Activated CD4-positive, alpha-beta T cell treated with anti-CD3 and anti-CD28 coated beads for 36 hours (primary cell): Measurements from ENCODE around the gene KCNIP3. TPM values are rescaled to one million over a fixed set of nuclear protein-coding genes. Genes with fewer than 3 reads are reported as not detected.

Experiments
- ATAC-seq: fragments of 200-7000 bp; cut with Tn5 transposase; one replicate; pipeline ENCODE4 v1.10.0; 2021; ENCODE audit warnings: mild to moderate bottlenecking, moderate library complexity
- CTCF ChIA-PET: fragments of 350-600 bp; sonication (Branson Sonifier 250); formaldehyde crosslinking; loops from one replicate; lab custom pipeline; 2021; ENCODE audit warnings: antibody characterized with exemption; lab: Charles Lee
- POLR2A ChIA-PET: fragments of 350-600 bp; sonication (Branson Sonifier 250); formaldehyde crosslinking; loops from one replicate; lab custom pipeline; 2021; ENCODE audit warnings: antibody characterized with exemption, inconsistent platforms; lab: Charles Lee
- DNase-seq: peaks from one replicate; pipeline ENCODE4 v3.0.0-alpha.2; 2020
- H3K27ac Mint-ChIP-seq: one replicate; pipeline ENCODE4 v1.8.0; 2021; ENCODE audit warnings: mixed read lengths
- H3K27me3 Mint-ChIP-seq: one replicate; pipeline ENCODE4 v1.8.0; 2021; ENCODE audit warnings: mixed read lengths
- H3K36me3 Mint-ChIP-seq: one replicate; pipeline ENCODE4 v1.8.0; 2021; ENCODE audit warnings: low read depth, mixed read lengths
- H3K4me1 Mint-ChIP-seq: one replicate; pipeline ENCODE4 v1.8.0; 2021; ENCODE audit warnings: mixed read lengths
- H3K4me3 Mint-ChIP-seq: one replicate; pipeline ENCODE4 v1.8.0; 2021; ENCODE audit warnings: mild to moderate bottlenecking, moderate library complexity, mixed read lengths
- H3K9me3 Mint-ChIP-seq: one replicate; pipeline ENCODE4 v1.8.0; 2021; ENCODE audit warnings: low read depth, mixed read lengths
- intact Hi-C, 2 experiments: fragments of 100-400 bp; cut with DNase I in 1 of 2; cut with micrococcal nuclease in 1 of 2; formaldehyde crosslinking; loops; one replicate each; pipeline versions ENCODE4 v1.14.2 to v1.15.1; 2022 to 2024; cut with DNase I, micrococcal nuclease
- total RNA-seq, 2 experiments: library from RNA; stranded (reverse); gene quantifications; one replicate each; pipeline ENCODE4 v1.2.3, GENCODE V29; 2021

KCNIP3 gene
- total RNA-seq, 2 experiments from 2014 or later, result not detected

GRCh38 chr2:95347681-95348608, 50.8 kb downstream of the KCNIP3 start:
- ChIA-PET CTCF (interaction anchor here (1.4 kb wide), 1 partner anchor 15 kb away, joined by 4 read pairs; no protein-coding TSS in a partner anchor), POLR2A (no interaction called here)
- Mint-ChIP-seq H3K27ac (no peak overlapping the region), H3K27me3 (peaks cover 23% of the 10 kb centered on the region), H3K36me3 (no peaks in the 10 kb centered on the region), H3K4me1 (no peaks in the 10 kb centered on the region), H3K4me3 (no peak overlapping the region), H3K9me3 (no peaks in the 10 kb centered on the region)
- DNase-seq (no peak), ATAC-seq (no peak)
- intact Hi-C loops, result loop anchor here in 1 of 2 experiments (2.0 kb wide), 2 partner anchors 55 to 227 kb away; partner anchors contain the start of genes FAHD2A and MRPS5

GRCh38 chr2:95348609-95349567, 51.7 kb downstream of the KCNIP3 start:
- no peaks in the 10 kb centered on the region for H3K4me1 Mint-ChIP-seq
- intact Hi-C loops, result no loop called here
- DNase-seq (no peak), ATAC-seq (no peak)
- H3K9me3 Mint-ChIP-seq, result no peaks in the 10 kb centered on the region
- ChIA-PET POLR2A (no interaction called here), CTCF (no interaction called here)
- H3K27me3 Mint-ChIP-seq, result peaks cover 15% of the 10 kb centered on the region
- no peak overlapping the region for H3K27ac Mint-ChIP-seq
- no peak overlapping the region for H3K4me3 Mint-ChIP-seq
- H3K36me3 Mint-ChIP-seq, result no peaks in the 10 kb centered on the region

GRCh38 chr2:95349568-95350322, 52.6 kb downstream of the KCNIP3 start:
- H3K27me3 Mint-ChIP-seq, result peaks cover 10% of the 10 kb centered on the region
- ChIA-PET POLR2A (no interaction called here), CTCF (no interaction called here)
- H3K27ac Mint-ChIP-seq, result no peak overlapping the region
- intact Hi-C loops, result no loop called here
- H3K9me3 Mint-ChIP-seq, result no peaks in the 10 kb centered on the region
- ATAC-seq, result no peak
- H3K4me3 Mint-ChIP-seq, result no peak overlapping the region
- H3K36me3 Mint-ChIP-seq, result no peaks in the 10 kb centered on the region
- no peaks in the 10 kb centered on the region for H3K4me1 Mint-ChIP-seq
- no peak for DNase-seq

- H3K4me1 Mint-ChIP-seq, result no peaks in the 10 kb centered on the region
- intact Hi-C loops, result no loop called here
- H3K27me3 Mint-ChIP-seq, result peaks cover 6% of the 10 kb centered on the region
- no peaks in the 10 kb centered on the region for H3K9me3 Mint-ChIP-seq
- no peak overlapping the region for H3K4me3 Mint-ChIP-seq
- H3K36me3 Mint-ChIP-seq, result no peaks in the 10 kb centered on the region
- ATAC-seq (no peak), DNase-seq (no peak)
- POLR2A ChIA-PET, result no interaction called here
- CTCF ChIA-PET, result no interaction called here
- H3K27ac Mint-ChIP-seq, result no peak overlapping the region
Observed at GRCh38 chr2:95350368-95350767, 53.2 kb downstream of the KCNIP3 start.

GRCh38 chr2:95350774-95351597, 53.8 kb downstream of the KCNIP3 start:
- Mint-ChIP-seq H3K4me3 (no peak overlapping the region), H3K4me1 (no peaks in the 10 kb centered on the region), H3K36me3 (no peaks in the 10 kb centered on the region), H3K27me3 (peaks cover 6% of the 10 kb centered on the region), H3K9me3 (no peaks in the 10 kb centered on the region), H3K27ac (no peak overlapping the region)
- CTCF ChIA-PET, result no interaction called here
- no peak for ATAC-seq
- intact Hi-C loops, result no loop called here
- POLR2A ChIA-PET, result no interaction called here
- no peak for DNase-seq

- CTCF ChIA-PET, result no interaction called here
- DNase-seq (no peak), ATAC-seq (no peak)
- Mint-ChIP-seq H3K36me3 (no peaks in the 10 kb centered on the region), H3K4me1 (no peaks in the 10 kb centered on the region), H3K9me3 (no peaks in the 10 kb centered on the region), H3K27me3 (peaks cover 6% of the 10 kb centered on the region), H3K4me3 (no peak overlapping the region), H3K27ac (no peak overlapping the region)
- POLR2A ChIA-PET, result no interaction called here
- intact Hi-C loops, result no loop called here
Observed at GRCh38 chr2:95351598-95351915, 54.4 kb downstream of the KCNIP3 start.

GRCh38 chr2:95352310-95353054, 55.3 kb downstream of the KCNIP3 start:
- Mint-ChIP-seq H3K9me3 (no peaks in the 10 kb centered on the region), H3K27me3 (peaks cover 6% of the 10 kb centered on the region), H3K36me3 (no peaks in the 10 kb centered on the region), H3K4me3 (no peak overlapping the region), H3K4me1 (no peaks in the 10 kb centered on the region), H3K27ac (no peak overlapping the region)
- POLR2A ChIA-PET, result no interaction called here
- ATAC-seq, result no peak
- CTCF ChIA-PET, result interaction anchor here (1.0 kb wide), 1 partner anchor 396 kb away, joined by 3 read pairs; no protein-coding TSS in a partner anchor
- DNase-seq, result no peak
- intact Hi-C loops, result no loop called here

GRCh38 chr2:95353055-95353575, 56.0 kb downstream of the KCNIP3 start:
- H3K27ac Mint-ChIP-seq, result no peak overlapping the region
- peaks cover 3% of the 10 kb centered on the region for H3K27me3 Mint-ChIP-seq
- ATAC-seq (no peak), DNase-seq (no peak)
- intact Hi-C loops, result no loop called here
- H3K36me3 Mint-ChIP-seq, result no peaks in the 10 kb centered on the region
- H3K9me3 Mint-ChIP-seq, result no peaks in the 10 kb centered on the region
- H3K4me3 Mint-ChIP-seq, result no peak overlapping the region
- ChIA-PET POLR2A (no interaction called here), CTCF (interaction anchor here (1.0 kb wide), 1 partner anchor 396 kb away, joined by 3 read pairs; no protein-coding TSS in a partner anchor)
- no peaks in the 10 kb centered on the region for H3K4me1 Mint-ChIP-seq

GRCh38 chr2:95353613-95354468, 56.7 kb downstream of the KCNIP3 start:
- Mint-ChIP-seq H3K9me3 (no peaks in the 10 kb centered on the region), H3K27me3 (peaks cover 3% of the 10 kb centered on the region)

More at GRCh38 chr2:95353613-95354468, 56.7 kb downstream of the KCNIP3 start:
- CTCF ChIA-PET, result interaction anchor here (1.0 kb wide), 1 partner anchor 397 kb away, joined by 3 read pairs; no protein-coding TSS in a partner anchor
- Mint-ChIP-seq H3K36me3 (no peaks in the 10 kb centered on the region), H3K27ac (no peak overlapping the region), H3K4me3 (no peak overlapping the region), H3K4me1 (no peaks in the 10 kb centered on the region)
- DNase-seq, result no peak
- ATAC-seq, result no peak
- POLR2A ChIA-PET, result no interaction called here
- intact Hi-C loops, result no loop called here
